DOHH2 (cell line): ENCODE data around the gene NANP.
"Not testable (repeated sequence)": the region's sequence is repeated elsewhere in the genome, so short reads cannot be mapped to it uniquely, and the experiment has no call there.

Experiments
- H3F3A ChIP-seq: fragments of 200-600 bp; sonication (generic), shearing (Covaris generic); 2 replicates; pipeline ENCODE4 v1.6.0; 2016; ENCODE audit warnings: antibody characterized with exemption, mild to moderate bottlenecking; ENCODE audit not compliant: control insufficient read depth, insufficient read depth
- H3K27ac ChIP-seq: fragments of 200-600 bp; sonication (generic); 2 replicates; pipeline ENCODE4 v1.5.1; 2014; ENCODE audit warnings: low read depth, mild to moderate bottlenecking, low read length, moderate library complexity
- H3K27me3 ChIP-seq: fragments of 200-600 bp; sonication (generic); 2 replicates; pipeline ENCODE4 v1.6.1; 2014; ENCODE audit warnings: mild to moderate bottlenecking, low read length, mixed read lengths; ENCODE audit not compliant: control insufficient read depth
- H3K36me3 ChIP-seq: fragments of 200-600 bp; sonication (generic); 2 replicates; pipeline ENCODE4 v1.6.1; 2014; ENCODE audit warnings: mild to moderate bottlenecking, low read length, moderate library complexity, mixed read lengths; ENCODE audit not compliant: control insufficient read depth
- H3K4me1 ChIP-seq: fragments of 200-600 bp; sonication (generic); 2 replicates; pipeline ENCODE4 v1.6.1; 2014; ENCODE audit warnings: mild to moderate bottlenecking, low read length, mixed read lengths; ENCODE audit not compliant: control insufficient read depth
- H3K4me2 ChIP-seq: fragments of 200-600 bp; sonication (generic); 2 replicates; pipeline ENCODE4 v1.6.0; 2014; ENCODE audit warnings: mild to moderate bottlenecking, low read length, moderate library complexity
- H3K4me3 ChIP-seq: fragments of 200-600 bp; sonication (generic); 2 replicates; pipeline ENCODE4 v1.5.1; 2014; ENCODE audit warnings: mild to moderate bottlenecking, low read length, mixed read lengths
- H3K79me2 ChIP-seq: fragments of 200-600 bp; sonication (generic); 2 replicates; pipeline ENCODE4 v1.6.1; 2014; ENCODE audit warnings: mild to moderate bottlenecking, low read length, mixed read lengths; ENCODE audit not compliant: control insufficient read depth
- H3K9me2 ChIP-seq: fragments of 200-600 bp; sonication (generic); replicated peaks from 2 replicates; pipeline ENCODE4 v1.6.1; 2014; ENCODE audit warnings: mild to moderate bottlenecking, low read length, mixed read lengths; ENCODE audit not compliant: control insufficient read depth
- H3K9me3 ChIP-seq: fragments of 200-600 bp; sonication (generic); 2 replicates; pipeline ENCODE4 v1.6.1; 2014; ENCODE audit warnings: antibody characterized with exemption, low read length, mixed read lengths; ENCODE audit not compliant: control insufficient read depth, insufficient read depth
- H4K20me1 ChIP-seq: fragments of 200-600 bp; sonication (generic); 2 replicates; pipeline ENCODE4 v1.6.0; 2014; ENCODE audit warnings: low read depth, mild to moderate bottlenecking, antibody characterized with exemption, low read length, moderate library complexity; ENCODE audit not compliant: control insufficient read depth, insufficient read depth
- CTCF ChIP-seq: fragments of 200-600 bp; sonication (generic); IDR thresholded peaks from one replicate; pipeline ENCODE4 v1.5.1; 2014; ENCODE audit warnings: antibody characterized with exemption, mild to moderate bottlenecking, low read depth, low read length; ENCODE audit not compliant: poor library complexity, severe bottlenecking
- EZH2phosphoT487 ChIP-seq: fragments of 200-600 bp; sonication (generic); IDR thresholded peaks from 2 replicates; pipeline ENCODE4 v1.6.1; 2017; ENCODE audit warnings: borderline replicate concordance, mild to moderate bottlenecking, antibody characterized with exemption, low read length, moderate library complexity, mixed read lengths

The NANP gene

DNA sequence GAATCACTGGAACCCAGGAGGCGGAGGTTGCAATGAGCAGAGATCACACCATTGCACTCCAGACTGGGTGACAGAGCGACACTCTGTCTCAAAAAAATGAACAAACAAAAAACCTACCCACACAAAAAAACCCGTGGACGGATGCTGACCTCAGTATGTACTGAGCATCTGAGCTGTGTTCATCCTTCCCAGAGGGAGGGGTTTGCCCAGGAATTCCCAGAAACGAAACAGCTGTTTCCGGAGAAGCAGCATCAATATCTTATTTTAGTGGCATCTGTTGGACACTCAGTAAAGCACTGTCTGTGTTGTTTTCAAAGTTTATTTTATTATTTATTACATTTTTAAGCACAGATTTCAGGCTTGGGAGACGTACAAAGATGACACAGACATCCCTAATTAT lies 18.7 kb downstream of the NANP start:
- Histone ChIP-seq H3K36me3 (no peaks in the 10 kb centered on the region), H3K4me1 (peaks cover 4% of the 10 kb centered on the region), H4K20me1 (no peaks in the 10 kb centered on the region), H3K4me2 (no peak overlapping the region), H3F3A (0 out of 2 replicates have a peak, but pooled peaks cover 2% of the 10 kb centered on the region), H3K27me3 (no peaks in the 10 kb centered on the region), H3K79me2 (peaks cover 12% of the 10 kb centered on the region), H3K27ac (no peak overlapping the region), H3K9me2 (no peaks in the 10 kb centered on the region), H3K4me3 (no peak overlapping the region), H3K9me3 (no peaks in the 10 kb centered on the region)
- no peak for TF ChIP-seq EZH2phosphoT487
- TF ChIP-seq CTCF, result no peak

GRCh38 chr20:25604611-25605010 lies 19.2 kb downstream of the NANP start:
- Histone ChIP-seq H3K9me3 (no peaks in the 10 kb centered on the region), H3K4me2 (no peak overlapping the region), H3K4me1 (peaks cover 4% of the 10 kb centered on the region), H3K4me3 (no peak overlapping the region), H3K79me2 (peaks cover 7% of the 10 kb centered on the region), H3K27ac (no peak overlapping the region), H4K20me1 (no peaks in the 10 kb centered on the region), H3K36me3 (no peaks in the 10 kb centered on the region), H3F3A (0 out of 2 replicates have a peak, but pooled peaks cover 2% of the 10 kb centered on the region), H3K27me3 (no peaks in the 10 kb centered on the region), H3K9me2 (no peaks in the 10 kb centered on the region)
- TF ChIP-seq CTCF, result no peak
- TF ChIP-seq EZH2phosphoT487, result no peak

GRCh38 chr20:25602914-25603309 lies 20.9 kb downstream of the NANP start:
- H3K4me2 ChIP-seq, H3K4me3 ChIP-seq, H3K9me2 ChIP-seq, H3K9me3 ChIP-seq, H3K36me3 ChIP-seq, H3K27me3 ChIP-seq, H3K4me1 ChIP-seq, H3F3A ChIP-seq, H3K79me2 ChIP-seq, H3K27ac ChIP-seq, H4K20me1 ChIP-seq: not testable (repeated sequence)

GRCh38 chr20:25602191-25602913 lies 21.5 kb downstream of the NANP start:
- not testable (repeated sequence) for H3K36me3 ChIP-seq, H3K4me2 ChIP-seq

More at GRCh38 chr20:25602191-25602913, 21.5 kb downstream of the NANP start:
- H3K9me2 ChIP-seq, H3F3A ChIP-seq, H4K20me1 ChIP-seq, H3K27ac ChIP-seq, H3K27me3 ChIP-seq, H3K4me1 ChIP-seq, H3K9me3 ChIP-seq, H3K79me2 ChIP-seq, H3K4me3 ChIP-seq: not testable (repeated sequence)
